CD8-positive, alpha-beta memory T cell (primary cell): ENCODE data around the gene CHTF18. TPM values are rescaled to one million over a fixed set of nuclear protein-coding genes. Genes with fewer than 3 reads are reported as not detected.
A peak's percentile ranks its signal among the peaks of the same experiment; 100 is the strongest.

Experiments used
- CTCF ChIA-PET: fragments of 350-600 bp; sonication (Branson Sonifier 250); formaldehyde crosslinking; loops from one replicate; lab custom pipeline; 2021; ENCODE audit warnings: antibody characterized with exemption; lab: Charles Lee
- POLR2A ChIA-PET: fragments of 350-600 bp; sonication (Branson Sonifier 250); formaldehyde crosslinking; loops from one replicate; lab custom pipeline; 2021; ENCODE audit warnings: antibody characterized with exemption; lab: Charles Lee
- DNase-seq, 5 donors: peaks; one replicate each; pipeline versions ENCODE4 v3.0.0 to v3.0.0-alpha.2; 2020 to 2022; ENCODE audit warnings: mixed read lengths in 1 of 5
- H3K27ac ChIP-seq: one replicate; pipeline ENCODE4 v1.7.0; 2013; ENCODE audit warnings: low read depth, mild to moderate bottlenecking, low read length, moderate library complexity
- H3K27me3 ChIP-seq: 2 replicates; pipeline ENCODE4 v1.7.0; 2013; ENCODE audit warnings: low read length, mild to moderate bottlenecking; ENCODE audit not compliant: insufficient read depth, poor library complexity, severe bottlenecking
- H3K36me3 ChIP-seq: 2 replicates; pipeline ENCODE4 v1.7.0; 2013; ENCODE audit warnings: mild to moderate bottlenecking, low read length, moderate library complexity; ENCODE audit not compliant: insufficient read depth
- H3K4me1 ChIP-seq: 2 replicates; pipeline ENCODE4 v1.7.0; 2013; ENCODE audit warnings: mild to moderate bottlenecking, low read length, moderate library complexity; ENCODE audit not compliant: insufficient read depth
- H3K4me3 ChIP-seq: 2 replicates; pipeline ENCODE4 v1.7.0; 2013; ENCODE audit warnings: mild to moderate bottlenecking, low read length
- H3K9me3 ChIP-seq: 2 replicates; pipeline ENCODE4 v1.7.0; 2013; ENCODE audit warnings: mild to moderate bottlenecking, low read length
- H3K27ac Mint-ChIP-seq, 8 donors: one replicate each; pipeline ENCODE4 v1.8.0; 2020 to 2021; ENCODE audit warnings: mixed read lengths in 8 of 8, mild to moderate bottlenecking in 6 of 8, inconsistent platforms in 3 of 8, moderate library complexity in 3 of 8
- H3K27me3 Mint-ChIP-seq, 2 donors: one replicate each; pipeline ENCODE4 v1.8.0; 2020 to 2021; ENCODE audit warnings: mixed read lengths in 2 of 2, mild to moderate bottlenecking in 1 of 2, moderate library complexity in 1 of 2
- H3K36me3 Mint-ChIP-seq, 3 donors: one replicate each; pipeline ENCODE4 v1.8.0; 2020 to 2021; ENCODE audit warnings: mixed read lengths in 3 of 3, inconsistent platforms in 1 of 3, mild to moderate bottlenecking in 1 of 3
- H3K4me1 Mint-ChIP-seq, 3 donors: one replicate each; pipeline ENCODE4 v1.8.0; 2020 to 2021; ENCODE audit warnings: mixed read lengths in 3 of 3, inconsistent platforms in 1 of 3, mild to moderate bottlenecking in 1 of 3
- H3K4me3 Mint-ChIP-seq, 7 donors: one replicate each; pipeline ENCODE4 v1.8.0; 2020 to 2021; ENCODE audit warnings: mixed read lengths in 7 of 7, mild to moderate bottlenecking in 6 of 7, moderate library complexity in 4 of 7, inconsistent platforms in 2 of 7
- H3K9me3 Mint-ChIP-seq, 5 donors: one replicate each; pipeline ENCODE4 v1.8.0; 2020 to 2022; ENCODE audit warnings: mixed read lengths in 5 of 5, mild to moderate bottlenecking in 3 of 5, moderate library complexity in 2 of 5, inconsistent platforms in 1 of 5
- polyA plus RNA-seq: library from polyadenylated mRNA; unstranded; fragments of 300-500 nt; fragmentation: Illumina TruSeq; gene quantifications from one replicate; pipeline ENCODE4 v1.2.3, GENCODE V29; 2021
- total RNA-seq, 2 experiments: library from RNA; stranded (reverse); gene quantifications; one replicate each; pipeline ENCODE4 v1.2.3, GENCODE V29; 2021

The CHTF18 gene
- total and polyA plus RNA-seq, 3 experiments from 2014 or later, result 3.7 to 122 (median 121) TPM

DNA sequence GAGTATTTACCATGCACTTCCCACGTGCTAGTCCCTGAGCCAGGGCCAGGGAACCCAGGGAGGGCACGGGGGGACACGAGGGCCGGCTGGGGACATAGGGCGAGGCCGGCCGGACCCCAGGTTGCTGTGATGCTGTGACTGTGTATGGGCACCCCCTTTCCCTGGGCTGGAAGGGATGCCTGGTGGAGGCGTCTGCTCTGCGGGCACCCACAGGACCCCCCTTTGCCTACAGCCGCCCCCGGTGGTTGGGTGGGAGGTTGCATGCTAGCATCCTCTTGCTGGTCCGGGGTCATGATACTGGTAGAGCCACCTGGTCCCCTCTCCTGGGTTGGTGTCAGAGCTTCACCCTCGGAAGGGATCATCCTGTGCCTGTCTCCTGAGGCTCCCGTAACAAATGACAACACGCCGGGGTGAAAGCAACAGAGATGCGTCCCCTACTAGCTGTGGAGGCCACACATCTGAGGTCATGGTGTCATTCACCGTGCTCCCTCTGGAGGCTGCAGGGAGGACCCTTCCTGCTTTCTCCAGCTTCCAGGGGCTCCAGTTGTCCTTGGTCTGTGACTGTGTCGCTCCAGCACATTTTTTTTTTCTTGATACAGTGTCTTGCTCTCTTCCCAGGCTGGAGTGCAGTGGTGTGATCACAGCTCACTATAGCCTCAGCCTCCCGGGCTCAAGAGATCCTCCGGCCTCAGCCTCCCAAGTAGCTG, 44.5 kb upstream of the CHTF18 start:
- Mint-ChIP-seq H3K9me3 (no peaks in the 10 kb centered on the region), H3K4me1 (peaks cover 0 to 15% (median 1%) of the 10 kb centered on the region in 3 donors), H3K27me3 (no peaks in the 10 kb centered on the region), H3K36me3 (peaks cover 0 to 6% (median 0%) of the 10 kb centered on the region in 3 donors), H3K4me3 (peak overlapping the region in 1 of 7 donors; percentile 44), H3K27ac (no peak overlapping the region)
- H3K4me3 ChIP-seq, result no peak overlapping the region
- H3K36me3 ChIP-seq, result no peaks in the 10 kb centered on the region
- ChIA-PET POLR2A (no interaction called here), CTCF (interaction anchor here (0.7 to 18.9 kb wide), 5 partner anchors 13 to 1202 kb away, joined by 3 to 332 read pairs (median 3); partner anchors contain the start of genes ANTKMT, CCDC78, HAGHL and METRN)
- no peak for DNase-seq
- peaks cover 10% of the 10 kb centered on the region for H3K4me1 ChIP-seq
- H3K27me3 ChIP-seq, result no peaks in the 10 kb centered on the region
- no peaks in the 10 kb centered on the region for H3K9me3 ChIP-seq
- no peak overlapping the region for H3K27ac ChIP-seq

DNA sequence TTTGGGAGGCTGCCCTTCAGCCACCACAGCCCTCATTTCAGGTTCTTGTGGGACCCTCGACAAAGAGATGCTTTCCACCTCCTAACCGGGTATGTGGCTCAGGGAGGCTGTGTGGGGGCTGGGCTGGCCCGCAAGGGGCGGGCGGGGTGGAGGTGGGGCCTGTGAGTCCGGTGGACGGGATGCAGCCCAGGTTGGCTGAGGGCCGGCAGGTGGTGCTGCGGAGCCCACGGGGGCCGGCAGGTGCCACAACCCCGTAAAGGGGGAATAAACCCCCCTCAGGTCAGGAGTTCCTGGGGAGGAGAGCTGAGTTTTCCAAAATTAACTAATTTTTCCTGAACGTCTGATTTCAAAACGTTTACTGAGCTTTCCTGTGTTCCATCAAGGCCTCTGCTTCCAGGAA, 42.7 kb upstream of the CHTF18 start:
- no peak for DNase-seq
- no peak overlapping the region for H3K4me3 ChIP-seq
- Mint-ChIP-seq H3K9me3 (no peaks in the 10 kb centered on the region), H3K27me3 (no peaks in the 10 kb centered on the region), H3K36me3 (no peaks in the 10 kb centered on the region), H3K27ac (no peak overlapping the region), H3K4me3 (no peak overlapping the region), H3K4me1 (peaks cover 0 to 3% (median 0%) of the 10 kb centered on the region in 3 donors)
- H3K27me3 ChIP-seq, result no peaks in the 10 kb centered on the region
- H3K36me3 ChIP-seq, result no peaks in the 10 kb centered on the region
- H3K27ac ChIP-seq, result no peak overlapping the region
- CTCF ChIA-PET, result interaction anchor here (18.9 kb wide), 1 partner anchor 28 kb away, joined by 332 read pairs; the partner anchor contains the start of genes ANTKMT, CCDC78, HAGHL and METRN
- POLR2A ChIA-PET, result no interaction called here
- no peaks in the 10 kb centered on the region for H3K4me1 ChIP-seq
- H3K9me3 ChIP-seq, result no peaks in the 10 kb centered on the region

GRCh38 chr16:746637-747036, 41.8 kb upstream of the CHTF18 start:
- Histone ChIP-seq H3K27me3 (no peaks in the 10 kb centered on the region), H3K27ac (no peak overlapping the region), H3K9me3 (no peaks in the 10 kb centered on the region), H3K4me1 (no peaks in the 10 kb centered on the region), H3K36me3 (no peaks in the 10 kb centered on the region), H3K4me3 (no peak overlapping the region)
- no peak for DNase-seq
- H3K27ac Mint-ChIP-seq, result no peak overlapping the region
- H3K4me1 Mint-ChIP-seq, result no peaks in the 10 kb centered on the region
- CTCF ChIA-PET, result interaction anchor here (1.1 kb wide), 1 partner anchor 34 kb away, joined by 3 read pairs; no protein-coding TSS in a partner anchor
- no peaks in the 10 kb centered on the region for H3K36me3 Mint-ChIP-seq
- POLR2A ChIA-PET, result no interaction called here
- no peak overlapping the region for H3K4me3 Mint-ChIP-seq
- H3K9me3 Mint-ChIP-seq, result no peaks in the 10 kb centered on the region
- peaks cover 0 to 2% of the 10 kb centered on the region in 2 donors for H3K27me3 Mint-ChIP-seq

DNA sequence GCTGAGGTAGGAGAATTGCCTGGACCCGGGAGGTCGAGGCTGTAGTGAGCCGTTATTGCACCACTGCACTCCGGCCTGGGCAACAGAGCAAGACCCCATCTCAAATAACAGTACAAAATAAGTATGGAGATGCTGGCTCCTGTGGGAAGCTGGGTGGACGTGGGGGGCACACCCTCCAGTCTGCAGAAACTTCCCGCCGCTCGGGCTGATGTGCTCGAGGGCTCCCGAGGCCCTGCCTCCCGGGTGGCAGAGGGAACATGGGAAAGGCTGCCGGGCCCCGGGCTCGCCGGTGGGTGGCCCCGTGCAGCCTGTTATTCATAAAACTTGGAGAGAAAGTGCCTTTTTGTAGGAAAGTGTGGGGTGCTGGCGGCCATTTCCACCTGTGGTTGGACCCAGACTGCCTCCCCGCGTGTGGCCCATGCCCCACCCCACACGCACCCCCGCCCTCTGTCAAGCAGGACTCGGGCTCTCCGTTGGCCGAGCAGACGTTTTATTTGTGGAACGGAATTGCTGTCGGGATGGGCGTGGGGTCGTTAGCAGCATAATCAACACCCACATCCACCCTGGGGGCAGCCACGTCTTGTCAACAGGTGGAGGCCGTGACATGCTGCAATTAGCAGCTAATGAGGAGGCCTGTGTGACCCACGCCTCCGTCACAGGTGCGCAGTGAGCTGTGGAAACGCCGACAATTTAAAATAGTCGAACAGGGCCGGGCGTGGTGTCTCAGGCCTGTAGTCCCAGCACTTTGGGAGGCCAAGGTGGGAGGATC, 40.3 kb upstream of the CHTF18 start:
- H3K4me3 ChIP-seq, result no peak overlapping the region
- no peaks in the 10 kb centered on the region for H3K4me1 Mint-ChIP-seq
- H3K27me3 Mint-ChIP-seq, result peaks cover 0 to 2% of the 10 kb centered on the region in 2 donors
- no peaks in the 10 kb centered on the region for H3K4me1 ChIP-seq
- H3K9me3 Mint-ChIP-seq, result no peaks in the 10 kb centered on the region
- H3K27ac ChIP-seq, result no peak overlapping the region
- no peaks in the 10 kb centered on the region for H3K36me3 ChIP-seq
- CTCF ChIA-PET, result no interaction called here
- H3K27ac Mint-ChIP-seq, result no peak overlapping the region
- DNase-seq, result no peak
- H3K36me3 Mint-ChIP-seq, result no peaks in the 10 kb centered on the region
- POLR2A ChIA-PET, result no interaction called here
- H3K9me3 ChIP-seq, result no peaks in the 10 kb centered on the region
- no peaks in the 10 kb centered on the region for H3K27me3 ChIP-seq
- H3K4me3 Mint-ChIP-seq, result no peak overlapping the region

GRCh38 chr16:749010-749409, 39.4 kb upstream of the CHTF18 start:
- ChIA-PET CTCF (interaction anchor here (0.7 to 2.0 kb wide), 2 partner anchors 8 to 37 kb away, joined by 3 to 7 read pairs; partner anchors contain the start of gene CIAO3), POLR2A (no interaction called here)
- Histone ChIP-seq H3K4me3 (no peak overlapping the region), H3K36me3 (no peaks in the 10 kb centered on the region), H3K4me1 (no peaks in the 10 kb centered on the region), H3K9me3 (no peaks in the 10 kb centered on the region), H3K27ac (no peak overlapping the region), H3K27me3 (no peaks in the 10 kb centered on the region)
- DNase-seq, result no peak
- H3K27me3 Mint-ChIP-seq, result peaks cover 0 to 3% of the 10 kb centered on the region in 2 donors
- no peak overlapping the region for H3K27ac Mint-ChIP-seq
- no peaks in the 10 kb centered on the region for H3K9me3 Mint-ChIP-seq
- no peaks in the 10 kb centered on the region for H3K4me1 Mint-ChIP-seq
- H3K36me3 Mint-ChIP-seq, result no peaks in the 10 kb centered on the region
- no peak overlapping the region for H3K4me3 Mint-ChIP-seq

DNA sequence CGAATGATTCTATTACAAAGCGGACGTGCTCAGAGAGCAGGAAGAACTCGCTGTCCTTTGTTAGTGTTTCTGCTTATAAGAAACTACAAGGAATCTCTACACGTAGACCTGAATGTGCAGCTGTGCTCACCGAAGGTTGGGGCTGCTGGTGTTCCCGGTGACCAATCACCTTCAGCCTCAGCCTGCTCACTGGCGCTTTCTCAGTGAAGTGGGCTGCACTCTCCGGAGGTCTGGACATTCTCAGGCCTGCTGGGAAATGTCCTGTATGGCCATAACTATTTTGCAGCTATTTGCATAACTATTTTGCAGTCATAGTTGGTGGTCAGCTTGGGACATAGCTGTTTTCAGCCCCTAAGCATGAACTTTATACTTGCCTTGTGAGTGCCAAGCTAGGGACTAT, 37.9 kb upstream of the CHTF18 start:
- no peaks in the 10 kb centered on the region for H3K9me3 ChIP-seq
- POLR2A ChIA-PET, result no interaction called here
- Mint-ChIP-seq H3K4me1 (peaks cover 0 to 3% (median 2%) of the 10 kb centered on the region in 3 donors), H3K36me3 (no peaks in the 10 kb centered on the region), H3K4me3 (no peak overlapping the region), H3K27me3 (peaks cover 0 to 3% of the 10 kb centered on the region in 2 donors), H3K27ac (no peak overlapping the region), H3K9me3 (no peaks in the 10 kb centered on the region)
- H3K27ac ChIP-seq, result no peak overlapping the region
- H3K27me3 ChIP-seq, result no peaks in the 10 kb centered on the region
- H3K4me3 ChIP-seq, result no peak overlapping the region
- DNase-seq, result no peak
- no peaks in the 10 kb centered on the region for H3K36me3 ChIP-seq
- CTCF ChIA-PET, result interaction anchor here (1.8 to 2.0 kb wide), 2 partner anchors 9 to 35 kb away, joined by 5 to 7 read pairs; partner anchors contain the start of gene CIAO3
- H3K4me1 ChIP-seq, result no peaks in the 10 kb centered on the region

DNA sequence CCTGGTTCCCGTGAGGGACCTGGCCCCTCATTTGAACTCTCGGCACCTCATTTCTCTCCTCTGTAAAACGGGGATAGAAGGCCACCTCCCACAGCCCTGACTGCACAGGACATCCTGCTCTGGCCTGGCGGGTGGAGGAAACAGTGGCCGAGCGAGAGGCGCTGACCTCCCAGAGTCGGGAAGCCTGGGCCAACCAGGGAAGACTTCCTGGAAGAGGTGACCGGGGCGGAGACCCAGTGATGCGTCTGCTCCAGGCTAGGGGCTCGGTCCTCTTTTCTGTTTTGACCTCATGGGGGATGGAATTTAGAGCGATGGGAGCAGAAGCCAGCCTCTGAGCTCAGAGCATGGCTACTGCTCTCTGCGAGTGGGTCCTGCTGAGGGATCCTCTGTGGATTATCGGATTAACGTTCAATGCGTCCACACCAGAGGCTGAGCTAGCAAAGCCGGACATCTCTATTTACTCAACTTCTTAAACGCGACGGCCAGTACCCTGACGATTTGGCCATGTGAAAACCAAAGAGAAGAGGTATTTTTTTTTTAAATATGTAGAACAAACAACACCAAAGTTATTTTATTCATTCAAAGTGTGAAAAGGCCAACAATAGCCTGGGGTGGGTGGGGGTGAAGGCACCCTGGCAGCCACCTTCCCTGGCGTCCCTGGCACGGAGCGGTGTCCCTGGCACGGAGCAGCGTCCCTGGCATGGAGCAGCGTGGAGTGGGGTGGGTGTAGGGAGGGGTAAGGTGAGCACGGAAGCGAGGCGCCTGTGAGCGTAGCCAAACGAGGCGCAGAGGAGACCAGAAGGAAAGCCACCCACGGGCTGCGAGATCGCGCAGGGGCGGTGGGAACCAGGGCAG, 37.0 kb upstream of the CHTF18 start:
- Histone ChIP-seq H3K9me3 (no peaks in the 10 kb centered on the region), H3K4me1 (no peaks in the 10 kb centered on the region), H3K36me3 (no peaks in the 10 kb centered on the region), H3K27ac (no peak overlapping the region), H3K4me3 (no peak overlapping the region), H3K27me3 (no peaks in the 10 kb centered on the region)
- no peak overlapping the region for H3K27ac Mint-ChIP-seq
- DNase-seq, result no peak
- peaks cover 0 to under 1% (median 0%) of the 10 kb centered on the region in 5 donors for H3K9me3 Mint-ChIP-seq
- H3K27me3 Mint-ChIP-seq, result peaks cover 0 to 3% of the 10 kb centered on the region in 2 donors
- no peaks in the 10 kb centered on the region for H3K36me3 Mint-ChIP-seq
- peaks cover 0 to 3% (median 2%) of the 10 kb centered on the region in 3 donors for H3K4me1 Mint-ChIP-seq
- CTCF ChIA-PET, result interaction anchor here (1.3 to 1.8 kb wide), 2 partner anchors 26 to 34 kb away, joined by 3 to 5 read pairs; no protein-coding TSS in a partner anchor
- POLR2A ChIA-PET, result no interaction called here
- H3K4me3 Mint-ChIP-seq, result no peak overlapping the region
